Measurements from ENCODE around the gene RTTN. TPM values are rescaled to one million over a fixed set of nuclear protein-coding genes. Genes with fewer than 3 reads are reported as not detected.

Gene RTTN
- total and polyA plus RNA-seq, 2 donors from 2014 or later, result 6.3 to 12.3 TPM

- FAIRE-seq (no peak), DNase-seq (no peak)
- intact Hi-C loops (cut with DNase I), result no loop called here
These were observed 131.4 kb downstream of the RTTN start for GRCh38 chr18:70074116-70074515.

GRCh38 chr18:70073432-70073831 lies 132.1 kb downstream of the RTTN start:
- H3K27me3 ChIP-seq (ENCODE audit: control insufficient read depth, insufficient read depth, low read length), result no peaks in the 10 kb centered on the region
- H3K4me3 ChIP-seq (ENCODE audit: low read length in 3 of 3), result no peak overlapping the region
- no peaks in the 10 kb centered on the region for H3K9me3 ChIP-seq (ENCODE audit: control insufficient read depth in 2 of 3, insufficient read depth in 1 of 3, low read length in 3 of 3)
- H3K27ac ChIP-seq (ENCODE audit: low read depth in 2 of 2, low read length in 2 of 2), result no peak overlapping the region
- peaks cover 0 to 4% (median 1%) of the 10 kb centered on the region in 3 donors for H3K36me3 ChIP-seq (ENCODE audit: control insufficient read depth in 2 of 3, insufficient read depth in 3 of 3, low read length in 3 of 3)
- DNase-seq, result no peak
- H3K9ac ChIP-seq (ENCODE audit: low read length in 3 of 3), result no peak overlapping the region
- no peak for FAIRE-seq
- no peaks in the 10 kb centered on the region for H3K4me1 ChIP-seq (ENCODE audit: control insufficient read depth in 2 of 3, insufficient read depth in 2 of 3, low read depth in 1 of 3, low read length in 3 of 3)
- TF ChIP-seq CTCF (IDR thresholded peaks at IDR 0.05; ENCODE audit: borderline replicate concordance, extremely low read depth, insufficient read depth), result no peak
- intact Hi-C loops (cut with DNase I), result no loop called here

More at GRCh38 chr18:70074116-70074515, 131.4 kb downstream of the RTTN start:
- H3K27me3 ChIP-seq (ENCODE audit: control insufficient read depth, insufficient read depth, low read length), result no peaks in the 10 kb centered on the region
- no peak overlapping the region for H3K27ac ChIP-seq (ENCODE audit: low read depth in 2 of 2, low read length in 2 of 2)
- H3K36me3 ChIP-seq (ENCODE audit: control insufficient read depth in 2 of 3, insufficient read depth in 3 of 3, low read length in 3 of 3), result peaks cover 0 to 6% (median 0%) of the 10 kb centered on the region in 3 donors
- no peaks in the 10 kb centered on the region for H3K9me3 ChIP-seq (ENCODE audit: control insufficient read depth in 2 of 3, insufficient read depth in 1 of 3, low read length in 3 of 3)
- TF ChIP-seq CTCF (IDR thresholded peaks at IDR 0.05; ENCODE audit: borderline replicate concordance, extremely low read depth, insufficient read depth), result no peak
- no peak overlapping the region for H3K4me3 ChIP-seq (ENCODE audit: low read length in 3 of 3)
- no peak overlapping the region for H3K9ac ChIP-seq (ENCODE audit: low read length in 3 of 3)
- no peaks in the 10 kb centered on the region for H3K4me1 ChIP-seq (ENCODE audit: control insufficient read depth in 2 of 3, insufficient read depth in 2 of 3, low read depth in 1 of 3, low read length in 3 of 3)

GRCh38 chr18:70072678-70073077 lies 132.8 kb downstream of the RTTN start:
- H3K4me3 ChIP-seq (ENCODE audit: low read length in 3 of 3), result no peak overlapping the region
- H3K27ac ChIP-seq (ENCODE audit: low read depth in 2 of 2, low read length in 2 of 2), result no peak overlapping the region
- H3K27me3 ChIP-seq (ENCODE audit: control insufficient read depth, insufficient read depth, low read length), result no peaks in the 10 kb centered on the region
- H3K9me3 ChIP-seq (ENCODE audit: control insufficient read depth in 2 of 3, insufficient read depth in 1 of 3, low read length in 3 of 3), result no peaks in the 10 kb centered on the region
- peaks cover 0 to 7% (median 4%) of the 10 kb centered on the region in 3 donors for H3K36me3 ChIP-seq (ENCODE audit: control insufficient read depth in 2 of 3, insufficient read depth in 3 of 3, low read length in 3 of 3)
- no peak overlapping the region for H3K9ac ChIP-seq (ENCODE audit: low read length in 3 of 3)
- DNase-seq (peak in 2 of 5 donors; percentile 35 to 57), FAIRE-seq (peak; percentile 42)
- H3K4me1 ChIP-seq (ENCODE audit: control insufficient read depth in 2 of 3, insufficient read depth in 2 of 3, low read depth in 1 of 3, low read length in 3 of 3), result no peaks in the 10 kb centered on the region
- TF ChIP-seq CTCF (IDR thresholded peaks at IDR 0.05; ENCODE audit: borderline replicate concordance, extremely low read depth, insufficient read depth), result no peak
- intact Hi-C loops (cut with DNase I), result no loop called here

- no peak overlapping the region for H3K27ac ChIP-seq (ENCODE audit: low read depth in 2 of 2, low read length in 2 of 2)
- FAIRE-seq (no peak), DNase-seq (no peak)
- H3K4me3 ChIP-seq (ENCODE audit: low read length in 3 of 3), result no peak overlapping the region
- intact Hi-C loops (cut with DNase I), result no loop called here
- H3K36me3 ChIP-seq (ENCODE audit: control insufficient read depth in 2 of 3, insufficient read depth in 3 of 3, low read length in 3 of 3), result peaks cover 0 to 9% (median 6%) of the 10 kb centered on the region in 3 donors
- H3K9ac ChIP-seq (ENCODE audit: low read length in 3 of 3), result no peak overlapping the region
- no peaks in the 10 kb centered on the region for H3K27me3 ChIP-seq (ENCODE audit: control insufficient read depth, insufficient read depth, low read length)
- H3K9me3 ChIP-seq (ENCODE audit: control insufficient read depth in 2 of 3, insufficient read depth in 1 of 3, low read length in 3 of 3), result no peaks in the 10 kb centered on the region
- no peak for TF ChIP-seq CTCF (IDR thresholded peaks at IDR 0.05; ENCODE audit: borderline replicate concordance, extremely low read depth, insufficient read depth)
- H3K4me1 ChIP-seq (ENCODE audit: control insufficient read depth in 2 of 3, insufficient read depth in 2 of 3, low read depth in 1 of 3, low read length in 3 of 3), result no peaks in the 10 kb centered on the region
These were observed 135.5 kb downstream of the RTTN start for GRCh38 chr18:70069965-70070364.

Measured in kidney (tissue), 14 donors.